A673 (cell line): ENCODE measurements around the gene PPM1E. TPM values are rescaled to one million over a fixed set of nuclear protein-coding genes. Genes with fewer than 3 reads are reported as not detected.

Source experiments
- BruUV-seq: library from RNA; stranded (reverse); fragments of 400-500 nt; replicated peaks from 2 replicates; lab custom pipeline; 2021; lab: Mats Ljungman, UMichigan
- CTCF ChIA-PET: fragments of 300-600 bp; sonication (Branson Sonifier 250); formaldehyde crosslinking; loops from one replicate; lab custom pipeline; 2022; ENCODE audit warnings: antibody characterized with exemption; lab: Charles Lee
- POLR2A ChIA-PET: fragments of 300-600 bp; sonication (Branson Sonifier 250); formaldehyde crosslinking; loops from one replicate; lab custom pipeline; 2022; ENCODE audit warnings: antibody characterized with exemption; ENCODE audit not compliant: low non-redundant PET; lab: Charles Lee
- DNase-seq: peaks from one replicate; pipeline ENCODE4 v3.0.0-alpha.2; 2015; ENCODE audit warnings: low spot score
- H3K27ac ChIP-seq: fragments of 200-600 bp; sonication (generic); 2 replicates; pipeline ENCODE4 v1.5.1; 2016; ENCODE audit warnings: mixed run types, low read depth, mild to moderate bottlenecking, mixed read lengths, antibody characterized with exemption, low read length; ENCODE audit not compliant: poor library complexity, severe bottlenecking
- H3K27me3 ChIP-seq: fragments of 200-600 bp; sonication (generic); replicated peaks from 2 replicates; pipeline ENCODE4 v1.6.1; 2017; ENCODE audit warnings: mixed run types, low read depth, mild to moderate bottlenecking, mixed read lengths, antibody characterized with exemption, low read length; ENCODE audit not compliant: insufficient read depth, poor library complexity
- H3K36me3 ChIP-seq: fragments of 200-600 bp; sonication (generic); 2 replicates; pipeline ENCODE4 v1.6.1; 2016; ENCODE audit warnings: mixed run types, mild to moderate bottlenecking, mixed read lengths, antibody characterized with exemption, low read length; ENCODE audit not compliant: insufficient read depth, poor library complexity, severe bottlenecking
- H3K4me1 ChIP-seq: fragments of 200-600 bp; sonication (generic); 2 replicates; pipeline ENCODE4 v1.6.1; 2017; ENCODE audit warnings: mixed run types, mild to moderate bottlenecking, mixed read lengths, antibody characterized with exemption, low read length; ENCODE audit not compliant: insufficient read depth, poor library complexity, severe bottlenecking
- H3K4me3 ChIP-seq: fragments of 200-600 bp; sonication (generic); 2 replicates; pipeline ENCODE4 v1.5.1; 2016; ENCODE audit warnings: low read depth, mixed run types, mild to moderate bottlenecking, mixed read lengths, low read length; ENCODE audit not compliant: poor library complexity, severe bottlenecking
- H3K9me3 ChIP-seq: fragments of 200-600 bp; sonication (generic); 2 replicates; pipeline ENCODE4 v1.6.1; 2016; ENCODE audit warnings: mixed run types, low read depth, mild to moderate bottlenecking, mixed read lengths, antibody characterized with exemption, low read length; ENCODE audit not compliant: poor library complexity, severe bottlenecking
- CTCF ChIP-seq: fragments of 300-800, 200-600 bp; sonication (generic); conservative IDR thresholded peaks from 2 replicates; pipeline ENCODE4 v1.5.1; 2017; ENCODE audit warnings: low read depth, mild to moderate bottlenecking, antibody characterized with exemption, low read length, moderate library complexity, mixed read lengths
- EZH2 ChIP-seq: fragments of 200-600 bp; sonication (generic); IDR thresholded peaks from 2 replicates; pipeline ENCODE4 v1.6.1; 2017; ENCODE audit warnings: borderline replicate concordance, low read depth, mild to moderate bottlenecking, mixed read lengths, antibody characterized with exemption, low read length; ENCODE audit not compliant: poor library complexity, severe bottlenecking
- intact Hi-C: fragments of 100-400 bp; cut with micrococcal nuclease; formaldehyde crosslinking; loops from one replicate; pipeline ENCODE4 v1.10.0; 2022; ENCODE audit not compliant: unreplicated experiment
- total RNA-seq: library from RNA; stranded (reverse); gene quantifications from 2 replicates; pipeline ENCODE4 v1.2.3, GENCODE V29; 2021

Gene PPM1E
- total RNA-seq, 1 experiment from 2014 or later = 6.0 TPM

- Histone ChIP-seq H3K27me3 (no peaks in the 10 kb centered on the region), H3K36me3 (no peaks in the 10 kb centered on the region), H3K4me3 (no peak overlapping the region), H3K9me3 (no peaks in the 10 kb centered on the region), H3K27ac (no peak overlapping the region), H3K4me1 (no peaks in the 10 kb centered on the region)
- no peak for DNase-seq
- ChIA-PET POLR2A (no interaction called here), CTCF (no interaction called here)
- intact Hi-C loops = no loop called here
- BruUV-seq = no TSS peak
- no peak for TF ChIP-seq EZH2
These were observed 214.0 kb downstream of the PPM1E start for GRCh38 chr17:58969612-58970011.

- no peaks in the 10 kb centered on the region for H3K36me3 ChIP-seq
- no peaks in the 10 kb centered on the region for H3K27me3 ChIP-seq
- CTCF ChIA-PET = no interaction called here
- H3K9me3 ChIP-seq = no peaks in the 10 kb centered on the region
- no peak overlapping the region for H3K27ac ChIP-seq
- POLR2A ChIA-PET = no interaction called here
- BruUV-seq = no TSS peak
- H3K4me3 ChIP-seq = no peak overlapping the region
- no peak for DNase-seq
- no peaks in the 10 kb centered on the region for H3K4me1 ChIP-seq
- no peak for TF ChIP-seq CTCF
- TF ChIP-seq EZH2 = no peak
- intact Hi-C loops = no loop called here
These were observed 215.2 kb downstream of the PPM1E start for GRCh38 chr17:58970609-58971450.

GRCh38 chr17:58974354-58974753 is 218.7 kb downstream of the PPM1E start:
- no TSS peak for BruUV-seq
- CTCF ChIA-PET = no interaction called here
- TF ChIP-seq EZH2 = no peak
- no peak for TF ChIP-seq CTCF
- intact Hi-C loops = no loop called here
- Histone ChIP-seq H3K27ac (no peak overlapping the region), H3K27me3 (no peaks in the 10 kb centered on the region), H3K4me3 (no peak overlapping the region), H3K4me1 (no peaks in the 10 kb centered on the region), H3K36me3 (no peaks in the 10 kb centered on the region), H3K9me3 (no peaks in the 10 kb centered on the region)
- POLR2A ChIA-PET = no interaction called here
- DNase-seq = no peak
